ENCODE results near the gene ADAMTS18. TPM values are rescaled to one million over a fixed set of nuclear protein-coding genes. Genes with fewer than 3 reads are reported as not detected.

ADAMTS18 gene
- total RNA-seq, 2 experiments from 2014 or later, result not detected

- TF ChIP-seq CTCF (IDR thresholded peaks at IDR 0.05), result no peak
- H3K4me3 Mint-ChIP-seq, result no peak overlapping the region
- no peaks in the 10 kb centered on the region for H3K4me1 Mint-ChIP-seq (ENCODE audit: low read depth)
- peaks cover 2% of the 10 kb centered on the region for H3K9me3 Mint-ChIP-seq
- H3K27ac Mint-ChIP-seq, result no peak overlapping the region
- ChIA-PET CTCF (no interaction called here), POLR2A (no interaction called here)
- ATAC-seq, result no peak
- DNase-seq, result no peak
- intact Hi-C loops (cut with micrococcal nuclease), result no loop called here
- peaks cover 8% of the 10 kb centered on the region for H3K27me3 Mint-ChIP-seq
- no peaks in the 10 kb centered on the region for H3K36me3 Mint-ChIP-seq (ENCODE audit: low read depth)
Measured at GRCh38 chr16:77404775-77405174, 30.1 kb downstream of the ADAMTS18 start.

GRCh38 chr16:77403732-77404131, 31.1 kb downstream of the ADAMTS18 start:
- no peak for DNase-seq

GRCh38 chr16:77402672-77403071, 32.2 kb downstream of the ADAMTS18 start:
- intact Hi-C loops (cut with micrococcal nuclease), result no loop called here
- ATAC-seq (no peak), DNase-seq (no peak)
- ChIA-PET CTCF (no interaction called here), POLR2A (no interaction called here)
- Mint-ChIP-seq H3K27me3 (peaks cover 9% of the 10 kb centered on the region), H3K4me1 (ENCODE audit: low read depth) (no peaks in the 10 kb centered on the region), H3K4me3 (no peak overlapping the region), H3K9me3 (peaks cover 2% of the 10 kb centered on the region), H3K27ac (no peak overlapping the region), H3K36me3 (ENCODE audit: low read depth) (no peaks in the 10 kb centered on the region)
- TF ChIP-seq CTCF (IDR thresholded peaks at IDR 0.05), result no peak

More at GRCh38 chr16:77403732-77404131, 31.1 kb downstream of the ADAMTS18 start:
- Mint-ChIP-seq H3K4me1 (ENCODE audit: low read depth) (no peaks in the 10 kb centered on the region), H3K27ac (no peak overlapping the region), H3K36me3 (ENCODE audit: low read depth) (no peaks in the 10 kb centered on the region), H3K27me3 (peaks cover 9% of the 10 kb centered on the region), H3K9me3 (peaks cover 2% of the 10 kb centered on the region), H3K4me3 (no peak overlapping the region)
- CTCF ChIA-PET, result no interaction called here
- intact Hi-C loops (cut with micrococcal nuclease), result no loop called here
- no peak for ATAC-seq
- POLR2A ChIA-PET, result no interaction called here
- TF ChIP-seq CTCF (IDR thresholded peaks at IDR 0.05), result no peak

GRCh38 chr16:77402118-77402517, 32.7 kb downstream of the ADAMTS18 start:
- DNase-seq, result no peak
- intact Hi-C loops (cut with micrococcal nuclease), result no loop called here
- POLR2A ChIA-PET, result no interaction called here
- no peak overlapping the region for H3K4me3 Mint-ChIP-seq
- CTCF ChIA-PET, result no interaction called here
- no peak for ATAC-seq
- no peak for TF ChIP-seq CTCF (IDR thresholded peaks at IDR 0.05)
- H3K4me1 Mint-ChIP-seq (ENCODE audit: low read depth), result no peaks in the 10 kb centered on the region
- H3K9me3 Mint-ChIP-seq, result no peaks in the 10 kb centered on the region
- no peaks in the 10 kb centered on the region for H3K36me3 Mint-ChIP-seq (ENCODE audit: low read depth)
- no peak overlapping the region for H3K27ac Mint-ChIP-seq
- H3K27me3 Mint-ChIP-seq, result peaks cover 9% of the 10 kb centered on the region

GRCh38 chr16:77399546-77399945, 35.3 kb downstream of the ADAMTS18 start:
- H3K9me3 Mint-ChIP-seq, result no peaks in the 10 kb centered on the region
- ATAC-seq, result no peak
- intact Hi-C loops (cut with micrococcal nuclease), result no loop called here

More at GRCh38 chr16:77399546-77399945, 35.3 kb downstream of the ADAMTS18 start:
- ChIA-PET CTCF (interaction anchor here (1.0 kb wide), 1 partner anchor 13 kb away, joined by 3 read pairs; no protein-coding TSS in a partner anchor), POLR2A (no interaction called here)
- no peak overlapping the region for H3K27ac Mint-ChIP-seq
- DNase-seq, result no peak
- no peaks in the 10 kb centered on the region for H3K36me3 Mint-ChIP-seq (ENCODE audit: low read depth)
- H3K27me3 Mint-ChIP-seq, result peaks cover 6% of the 10 kb centered on the region
- no peak overlapping the region for H3K4me3 Mint-ChIP-seq
- H3K4me1 Mint-ChIP-seq (ENCODE audit: low read depth), result no peaks in the 10 kb centered on the region
- no peak for TF ChIP-seq CTCF (IDR thresholded peaks at IDR 0.05)

All from activated CD8-positive, alpha-beta T cell treated with anti-CD3 and anti-CD28 coated beads for 36 hours (primary cell).